GM10266 (cell line): ENCODE data around the gene C17orf107.

Experiments
- DNase-seq: peaks from one replicate; pipeline ENCODE4 v3.0.0; 2012; ENCODE audit errors: extremely low spot score
- CTCF ChIP-seq: IDR thresholded peaks from 2 replicates; pipeline ENCODE4 v1.5.1; 2012; ENCODE audit warnings: mild to moderate bottlenecking, low read depth; ENCODE audit not compliant: control insufficient read depth, insufficient read depth; ENCODE audit errors: missing control alignments

The C17orf107 gene

GRCh38 chr17:4948166-4948930, 49.0 kb downstream of the C17orf107 start, which contains the start of gene PFN1:
PFN1 (minus strand) TSS chr17:4948530; CDS start chr17:4948394, 136 bp downstream.
- peak; percentile 95 for DNase-seq
- TF ChIP-seq CTCF: no peak

GRCh38 chr17:4948931-4949320, 49.6 kb downstream of the C17orf107 start:
- peak; percentile 94 for DNase-seq
- no peak for TF ChIP-seq CTCF

- DNase-seq: peak; percentile 92
- no peak for TF ChIP-seq CTCF
These were observed 50.2 kb downstream of the C17orf107 start for GRCh38 chr17:4949321-4950074.

GRCh38 chr17:4950075-4950745, 50.9 kb downstream of the C17orf107 start:
- no peak for TF ChIP-seq CTCF
- no peak for DNase-seq

GRCh38 chr17:4950746-4951204, 51.4 kb downstream of the C17orf107 start, which contains the start of gene ENO3:
ENO3 (plus strand) TSS chr17:4951119; CDS start chr17:4951830, 711 bp downstream.
- no peak for DNase-seq
- no peak for TF ChIP-seq CTCF

- no peak for DNase-seq
- TF ChIP-seq CTCF: no peak
These were observed 52.1 kb downstream of the C17orf107 start for GRCh38 chr17:4951486-4951885.
